Osteocyte (in vitro differentiated cells): ENCODE measurements around the gene TOE1. TPM values are rescaled to one million over a fixed set of nuclear protein-coding genes. Genes with fewer than 3 reads are reported as not detected.

Experiments
- DNase-seq: peaks from one replicate; pipeline ENCODE4 v3.0.0; 2021; ENCODE audit warnings: mixed read lengths; ENCODE audit not compliant: unreplicated experiment; ENCODE audit errors: extremely low spot score
- H3K27ac Mint-ChIP-seq: one replicate; pipeline ENCODE4 v1.8.0; 2021; ENCODE audit warnings: mild to moderate bottlenecking, mixed read lengths; ENCODE audit not compliant: unreplicated experiment
- H3K27me3 Mint-ChIP-seq: one replicate; pipeline ENCODE4 v1.8.0; 2021; ENCODE audit warnings: mixed read lengths; ENCODE audit not compliant: unreplicated experiment
- H3K36me3 Mint-ChIP-seq: one replicate; pipeline ENCODE4 v1.8.0; 2021; ENCODE audit warnings: mixed read lengths; ENCODE audit not compliant: unreplicated experiment
- H3K4me1 Mint-ChIP-seq: one replicate; pipeline ENCODE4 v1.8.0; 2021; ENCODE audit warnings: mixed read lengths; ENCODE audit not compliant: unreplicated experiment
- H3K4me3 Mint-ChIP-seq: one replicate; pipeline ENCODE4 v1.8.0; 2021; ENCODE audit warnings: mild to moderate bottlenecking, moderate library complexity, mixed read lengths; ENCODE audit not compliant: unreplicated experiment
- H3K9me3 Mint-ChIP-seq: one replicate; pipeline ENCODE4 v1.8.0; 2021; ENCODE audit warnings: mixed read lengths; ENCODE audit not compliant: unreplicated experiment
- total RNA-seq: library from RNA; stranded (reverse); gene quantifications from 2 replicates; pipeline ENCODE4 v1.2.1, GENCODE V29; 2021
- TF ChIP-seq, protein P1 (sequence below): fragments of 200-600 bp; sonication (generic); IDR thresholded peaks from 2 replicates; pipeline ENCODE4 v1.5.0; 2021; ENCODE audit warnings: antibody characterized with exemption, mild to moderate bottlenecking, moderate library complexity

TOE1 gene
- total RNA-seq, 1 donor from 2014 or later, result 8.5 TPM

- Mint-ChIP-seq H3K27me3 (peaks cover 12% of the 10 kb centered on the region), H3K27ac (no peak overlapping the region), H3K9me3 (no peaks in the 10 kb centered on the region), H3K4me3 (no peak overlapping the region), H3K4me1 (peaks cover 10% of the 10 kb centered on the region), H3K36me3 (no peaks in the 10 kb centered on the region)
- no peak for DNase-seq
- TF ChIP-seq, protein P1, sequence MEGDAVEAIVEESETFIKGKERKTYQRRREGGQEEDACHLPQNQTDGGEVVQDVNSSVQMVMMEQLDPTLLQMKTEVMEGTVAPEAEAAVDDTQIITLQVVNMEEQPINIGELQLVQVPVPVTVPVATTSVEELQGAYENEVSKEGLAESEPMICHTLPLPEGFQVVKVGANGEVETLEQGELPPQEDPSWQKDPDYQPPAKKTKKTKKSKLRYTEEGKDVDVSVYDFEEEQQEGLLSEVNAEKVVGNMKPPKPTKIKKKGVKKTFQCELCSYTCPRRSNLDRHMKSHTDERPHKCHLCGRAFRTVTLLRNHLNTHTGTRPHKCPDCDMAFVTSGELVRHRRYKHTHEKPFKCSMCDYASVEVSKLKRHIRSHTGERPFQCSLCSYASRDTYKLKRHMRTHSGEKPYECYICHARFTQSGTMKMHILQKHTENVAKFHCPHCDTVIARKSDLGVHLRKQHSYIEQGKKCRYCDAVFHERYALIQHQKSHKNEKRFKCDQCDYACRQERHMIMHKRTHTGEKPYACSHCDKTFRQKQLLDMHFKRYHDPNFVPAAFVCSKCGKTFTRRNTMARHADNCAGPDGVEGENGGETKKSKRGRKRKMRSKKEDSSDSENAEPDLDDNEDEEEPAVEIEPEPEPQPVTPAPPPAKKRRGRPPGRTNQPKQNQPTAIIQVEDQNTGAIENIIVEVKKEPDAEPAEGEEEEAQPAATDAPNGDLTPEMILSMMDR, result no peak
Observed at GRCh38 chr1:45378184-45378583, 38.2 kb downstream of the TOE1 start.

DNA sequence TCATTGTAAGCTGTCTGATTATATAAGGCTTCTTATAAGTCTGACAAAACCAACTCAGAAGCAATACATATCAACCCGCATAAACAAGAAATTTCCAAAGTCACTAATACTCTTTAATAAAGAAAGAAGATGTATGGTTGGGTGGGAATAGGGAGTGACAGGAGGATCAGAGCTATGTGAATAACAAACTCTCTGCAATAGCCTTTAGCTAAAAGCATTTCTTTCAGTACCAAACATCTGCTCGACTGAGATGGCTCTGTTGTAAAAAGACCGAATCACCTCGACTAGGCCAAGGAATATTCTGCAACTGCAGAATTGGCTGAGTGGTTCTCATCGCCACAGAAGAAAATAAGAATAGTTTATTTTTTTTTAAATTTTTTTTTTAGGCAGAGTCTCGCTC, 39.6 kb downstream of the TOE1 start:
- Mint-ChIP-seq H3K27me3 (peaks cover 7% of the 10 kb centered on the region), H3K27ac (no peak overlapping the region), H3K4me1 (peaks cover 9% of the 10 kb centered on the region), H3K36me3 (no peaks in the 10 kb centered on the region), H3K9me3 (no peaks in the 10 kb centered on the region), H3K4me3 (no peak overlapping the region)
- DNase-seq, result no peak
- TF ChIP-seq, protein P1, result no peak

DNA sequence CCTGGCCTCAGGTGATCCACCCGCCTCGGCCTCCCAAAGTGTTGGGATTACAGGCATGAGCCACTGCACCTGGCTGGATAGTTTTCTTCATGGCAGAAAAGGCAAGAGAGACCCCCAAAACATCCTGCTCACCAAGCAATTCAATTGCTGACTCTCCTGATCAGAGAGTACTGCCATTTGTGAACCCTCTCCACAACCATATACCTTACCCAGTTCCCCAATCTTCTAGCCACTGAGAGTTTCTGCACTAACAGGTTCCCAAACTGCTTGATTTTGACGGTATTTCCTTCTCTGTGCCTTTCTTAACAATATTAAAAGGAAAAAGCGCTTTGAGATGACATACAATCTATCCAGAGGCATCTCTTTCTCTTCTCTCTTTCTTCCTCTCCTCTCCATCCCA, 40.2 kb downstream of the TOE1 start:
- peaks cover 8% of the 10 kb centered on the region for H3K4me1 Mint-ChIP-seq
- H3K9me3 Mint-ChIP-seq, result no peaks in the 10 kb centered on the region
- TF ChIP-seq, protein P1, result no peak
- H3K27ac Mint-ChIP-seq, result no peak overlapping the region
- H3K4me3 Mint-ChIP-seq, result no peak overlapping the region
- peaks cover 6% of the 10 kb centered on the region for H3K27me3 Mint-ChIP-seq
- H3K36me3 Mint-ChIP-seq, result no peaks in the 10 kb centered on the region
- DNase-seq, result no peak

DNA sequence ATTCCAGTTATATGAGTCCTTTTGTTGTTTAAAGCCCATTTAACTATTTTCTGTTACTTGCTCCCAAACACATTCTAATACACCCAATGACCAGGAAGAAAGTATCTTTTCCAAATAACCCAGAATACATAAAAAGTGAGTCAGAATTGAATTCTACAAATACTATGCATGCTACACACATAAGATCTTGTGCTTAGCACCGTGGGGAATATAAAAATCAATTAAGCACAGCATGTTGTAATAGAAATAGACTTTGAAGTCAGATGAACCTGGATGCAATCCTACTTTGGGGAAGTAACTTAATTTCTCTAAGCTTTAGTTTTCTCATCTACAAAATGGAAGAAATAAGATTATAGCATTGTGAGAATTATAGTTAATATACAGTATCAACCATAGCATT, 40.8 kb downstream of the TOE1 start:
- Mint-ChIP-seq H3K9me3 (no peaks in the 10 kb centered on the region), H3K4me1 (peaks cover 3% of the 10 kb centered on the region), H3K36me3 (no peaks in the 10 kb centered on the region), H3K27me3 (peaks cover 6% of the 10 kb centered on the region), H3K4me3 (no peak overlapping the region), H3K27ac (no peak overlapping the region)
- TF ChIP-seq, protein P1, result no peak
- no peak for DNase-seq

DNA sequence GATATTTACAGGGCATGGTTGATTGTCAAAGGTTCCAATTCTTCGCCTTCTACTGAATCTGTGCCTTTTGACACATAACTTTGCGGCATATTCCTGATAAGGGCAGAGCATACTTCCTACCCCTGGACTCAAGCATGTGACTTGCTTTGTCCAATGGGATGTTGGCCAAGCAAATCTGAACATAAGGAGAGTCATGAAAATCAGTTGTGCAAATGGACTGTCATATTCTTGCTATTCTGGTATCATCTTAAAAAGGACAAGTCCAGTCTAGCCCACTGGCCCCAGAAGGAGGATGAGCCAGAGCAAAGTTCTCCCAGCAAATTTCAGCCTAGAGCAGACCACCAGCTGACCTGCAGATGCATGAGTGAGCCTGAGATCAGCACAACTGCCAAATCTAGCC, 41.3 kb downstream of the TOE1 start:
- H3K36me3 Mint-ChIP-seq, result no peaks in the 10 kb centered on the region
- no peaks in the 10 kb centered on the region for H3K9me3 Mint-ChIP-seq
- no peaks in the 10 kb centered on the region for H3K4me1 Mint-ChIP-seq
- H3K4me3 Mint-ChIP-seq, result no peak overlapping the region
- TF ChIP-seq, protein P1, result no peak
- H3K27ac Mint-ChIP-seq, result no peak overlapping the region
- H3K27me3 Mint-ChIP-seq, result peaks cover 6% of the 10 kb centered on the region
- no peak for DNase-seq
